Iris pigment epithelial cell (primary cell): ENCODE measurements around the gene CHTF8.
"Not testable (repeated sequence)": the region's sequence is repeated elsewhere in the genome, so short reads cannot be mapped to it uniquely, and the experiment has no call there.

Experiments used
- DNase-seq: peaks from one replicate; pipeline ENCODE4 v3.0.0-alpha.2; 2011; ENCODE audit warnings: low read depth

CHTF8 gene

GRCh38 chr16:69138608-69139007 is 6.2 kb upstream of the CHTF8 start:
- no peak for DNase-seq

- DNase-seq, result no peak
These were observed 1.1 kb upstream of the CHTF8 start for GRCh38 chr16:69133373-69133954.

- peak; percentile 83 for DNase-seq
These were observed 457 bp downstream of the CHTF8 start for GRCh38 chr16:69131839-69132423.

- DNase-seq, result no peak
These were observed 1.1 kb downstream of the CHTF8 start for GRCh38 chr16:69131167-69131838.

- DNase-seq, result no peak
These were observed 1.9 kb downstream of the CHTF8 start for GRCh38 chr16:69130461-69130860.

- no peak for DNase-seq
These were observed 4.3 kb downstream of the CHTF8 start for GRCh38 chr16:69127966-69128510.

- DNase-seq, result not testable (repeated sequence)
These were observed 5.6 kb downstream of the CHTF8 start for GRCh38 chr16:69126801-69127200.

GRCh38 chr16:69126221-69126620 is 6.2 kb downstream of the CHTF8 start:
- DNase-seq, result no peak

- not testable (repeated sequence) for DNase-seq
These were observed 7.4 kb downstream of the CHTF8 start for GRCh38 chr16:69124961-69125360.

- not testable (repeated sequence) for DNase-seq
These were observed 8.0 kb downstream of the CHTF8 start for GRCh38 chr16:69124406-69124805.

GRCh38 chr16:69123910-69124309 is 8.5 kb downstream of the CHTF8 start:
- peak; percentile 70 for DNase-seq

- DNase-seq, result no peak
These were observed 12.2 kb downstream of the CHTF8 start for GRCh38 chr16:69120096-69120664.

GRCh38 chr16:69119536-69119935 is 12.9 kb downstream of the CHTF8 start:
- DNase-seq, result no peak

GRCh38 chr16:69118994-69119393 is 13.4 kb downstream of the CHTF8 start:
- DNase-seq, result no peak

GRCh38 chr16:69118468-69118867 is 13.9 kb downstream of the CHTF8 start:
- DNase-seq, result no peak

GRCh38 chr16:69116906-69117305 is 15.5 kb downstream of the CHTF8 start:
- DNase-seq, result no peak

- no peak for DNase-seq
These were observed 16.0 kb downstream of the CHTF8 start for GRCh38 chr16:69116256-69116875.

GRCh38 chr16:69115837-69116236 is 16.6 kb downstream of the CHTF8 start:
- DNase-seq, result no peak

GRCh38 chr16:69115361-69115760 is 17.0 kb downstream of the CHTF8 start:
- DNase-seq, result no peak

- DNase-seq, result no peak
These were observed 17.4 kb downstream of the CHTF8 start for GRCh38 chr16:69114976-69115355.

- no peak for DNase-seq
These were observed 17.9 kb downstream of the CHTF8 start for GRCh38 chr16:69114346-69114975.

- DNase-seq, result no peak
These were observed 19.2 kb downstream of the CHTF8 start for GRCh38 chr16:69113216-69113615.
